ENCODE data around the gene PCDHGA1.
"Not testable (repeated sequence)": the region's sequence is repeated elsewhere in the genome, so short reads cannot be mapped to it uniquely, and the experiment has no call there.

The PCDHGA1 gene

GRCh38 chr5:141328231-141328630 lies 2.1 kb upstream of the PCDHGA1 start:
- TF ChIP-seq EZH2phosphoT487 (IDR thresholded peaks at IDR 0.05; ENCODE audit: low read depth) = no peak
- no peak for TF ChIP-seq CTCF (IDR thresholded peaks at IDR 0.05; ENCODE audit: low read depth, low read length)

GRCh38 chr5:141332571-141332970 lies 2.3 kb downstream of the PCDHGA1 start:
- not testable (repeated sequence) for H3K36me3 ChIP-seq (replicated peaks; ENCODE audit: low read depth, low read length); H3K9ac ChIP-seq (ENCODE audit: low read length); H3K9me3 ChIP-seq (ENCODE audit: insufficient read depth, low read length); H3K4me3 ChIP-seq (ENCODE audit: low read length); H3K79me2 ChIP-seq (ENCODE audit: low read length); H2AFZ ChIP-seq (ENCODE audit: low read depth, low read length); H4K20me1 ChIP-seq (ENCODE audit: insufficient read depth, low read length); H3K27ac ChIP-seq (ENCODE audit: low read length); H3K27me3 ChIP-seq (ENCODE audit: low read depth, low read length); H3K4me1 ChIP-seq (ENCODE audit: low read length); H3K4me2 ChIP-seq (ENCODE audit: low read length)

More at GRCh38 chr5:141328231-141328630, 2.1 kb upstream of the PCDHGA1 start:
- no peak overlapping the region for H3K4me2 ChIP-seq (ENCODE audit: low read length)
- no peak overlapping the region for H2AFZ ChIP-seq (ENCODE audit: low read depth, low read length)
- H4K20me1 ChIP-seq (ENCODE audit: insufficient read depth, low read length) = no peaks in the 10 kb centered on the region
- H3K4me1 ChIP-seq (ENCODE audit: low read length) = peaks cover 3% of the 10 kb centered on the region; the same call in 1 of the 2 replicates
- H3K36me3 ChIP-seq (replicated peaks; ENCODE audit: low read depth, low read length) = no peaks in the 10 kb centered on the region
- no peak overlapping the region for H3K4me3 ChIP-seq (ENCODE audit: low read length)
- H3K27me3 ChIP-seq (ENCODE audit: low read depth, low read length) = no peaks in the 10 kb centered on the region
- H3K9ac ChIP-seq (ENCODE audit: low read length) = no peak overlapping the region
- no peak overlapping the region for H3K27ac ChIP-seq (ENCODE audit: low read length)
- no peaks in the 10 kb centered on the region for H3K9me3 ChIP-seq (ENCODE audit: insufficient read depth, low read length)
- no peaks in the 10 kb centered on the region for H3K79me2 ChIP-seq (ENCODE audit: low read length)

GRCh38 chr5:141338538-141339306 lies 8.4 kb downstream of the PCDHGA1 start, which contains the start of gene PCDHGA2:
PCDHGA2 (plus strand) TSS chr5:141338760.
- H3K27ac ChIP-seq (ENCODE audit: low read length) = no peak within 1 kb of the TSS
- H3K79me2 ChIP-seq (ENCODE audit: low read length) = no peaks in the 10 kb centered on the region
- no peaks in the 10 kb centered on the region for H4K20me1 ChIP-seq (ENCODE audit: insufficient read depth, low read length)
- no peaks in the 10 kb centered on the region for H3K27me3 ChIP-seq (ENCODE audit: low read depth, low read length)
- H3K9ac ChIP-seq (ENCODE audit: low read length) = no peak within 1 kb of the TSS
- no peak within 1 kb of the TSS for H3K4me3 ChIP-seq (ENCODE audit: low read length)
- no peaks in the 10 kb centered on the region for H3K9me3 ChIP-seq (ENCODE audit: insufficient read depth, low read length)
- no peaks in the 10 kb centered on the region for H3K36me3 ChIP-seq (replicated peaks; ENCODE audit: low read depth, low read length)
- H3K4me1 ChIP-seq (ENCODE audit: low read length) = no peaks in the 10 kb centered on the region
- TF ChIP-seq CTCF (IDR thresholded peaks at IDR 0.05; ENCODE audit: low read depth, low read length) = no peak
- no peak for TF ChIP-seq EZH2phosphoT487 (IDR thresholded peaks at IDR 0.05; ENCODE audit: low read depth)
- H2AFZ ChIP-seq (ENCODE audit: low read depth, low read length) = no peak within 1 kb of the TSS
- H3K4me2 ChIP-seq (ENCODE audit: low read length) = no peak within 1 kb of the TSS

- not testable (repeated sequence) for H2AFZ ChIP-seq (ENCODE audit: low read depth, low read length); H3K27me3 ChIP-seq (ENCODE audit: low read depth, low read length); H3K4me3 ChIP-seq (ENCODE audit: low read length); H3K4me1 ChIP-seq (ENCODE audit: low read length); H3K4me2 ChIP-seq (ENCODE audit: low read length); H3K9ac ChIP-seq (ENCODE audit: low read length); H3K36me3 ChIP-seq (replicated peaks; ENCODE audit: low read depth, low read length); H3K27ac ChIP-seq (ENCODE audit: low read length); H3K9me3 ChIP-seq (ENCODE audit: insufficient read depth, low read length); H4K20me1 ChIP-seq (ENCODE audit: insufficient read depth, low read length); H3K79me2 ChIP-seq (ENCODE audit: low read length)
These were observed 10.6 kb downstream of the PCDHGA1 start for GRCh38 chr5:141340781-141341354.

- no peak for TF ChIP-seq CTCF (IDR thresholded peaks at IDR 0.05; ENCODE audit: low read depth, low read length)
- TF ChIP-seq EZH2phosphoT487 (IDR thresholded peaks at IDR 0.05; ENCODE audit: low read depth) = no peak
- no peak overlapping the region for H2AFZ ChIP-seq (ENCODE audit: low read depth, low read length)
- no peak overlapping the region for H3K4me3 ChIP-seq (ENCODE audit: low read length)
- no peaks in the 10 kb centered on the region for H3K79me2 ChIP-seq (ENCODE audit: low read length)
- no peak overlapping the region for H3K4me2 ChIP-seq (ENCODE audit: low read length)
- H3K27me3 ChIP-seq (ENCODE audit: low read depth, low read length) = no peaks in the 10 kb centered on the region
- no peaks in the 10 kb centered on the region for H3K36me3 ChIP-seq (replicated peaks; ENCODE audit: low read depth, low read length)
- H3K9me3 ChIP-seq (ENCODE audit: insufficient read depth, low read length) = no peaks in the 10 kb centered on the region
- H3K9ac ChIP-seq (ENCODE audit: low read length) = no peak overlapping the region
- no peak overlapping the region for H3K27ac ChIP-seq (ENCODE audit: low read length)
- no peaks in the 10 kb centered on the region for H4K20me1 ChIP-seq (ENCODE audit: insufficient read depth, low read length)
- no peaks in the 10 kb centered on the region for H3K4me1 ChIP-seq (ENCODE audit: low read length)
These were observed 12.5 kb downstream of the PCDHGA1 start for GRCh38 chr5:141342773-141343172.
